Measurements from ENCODE around the gene AMOTL1.

GRCh38 chr11:94796863-94797262, 28.7 kb downstream of the AMOTL1 start:
- TF ChIP-seq, protein P1, sequence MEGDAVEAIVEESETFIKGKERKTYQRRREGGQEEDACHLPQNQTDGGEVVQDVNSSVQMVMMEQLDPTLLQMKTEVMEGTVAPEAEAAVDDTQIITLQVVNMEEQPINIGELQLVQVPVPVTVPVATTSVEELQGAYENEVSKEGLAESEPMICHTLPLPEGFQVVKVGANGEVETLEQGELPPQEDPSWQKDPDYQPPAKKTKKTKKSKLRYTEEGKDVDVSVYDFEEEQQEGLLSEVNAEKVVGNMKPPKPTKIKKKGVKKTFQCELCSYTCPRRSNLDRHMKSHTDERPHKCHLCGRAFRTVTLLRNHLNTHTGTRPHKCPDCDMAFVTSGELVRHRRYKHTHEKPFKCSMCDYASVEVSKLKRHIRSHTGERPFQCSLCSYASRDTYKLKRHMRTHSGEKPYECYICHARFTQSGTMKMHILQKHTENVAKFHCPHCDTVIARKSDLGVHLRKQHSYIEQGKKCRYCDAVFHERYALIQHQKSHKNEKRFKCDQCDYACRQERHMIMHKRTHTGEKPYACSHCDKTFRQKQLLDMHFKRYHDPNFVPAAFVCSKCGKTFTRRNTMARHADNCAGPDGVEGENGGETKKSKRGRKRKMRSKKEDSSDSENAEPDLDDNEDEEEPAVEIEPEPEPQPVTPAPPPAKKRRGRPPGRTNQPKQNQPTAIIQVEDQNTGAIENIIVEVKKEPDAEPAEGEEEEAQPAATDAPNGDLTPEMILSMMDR (IDR thresholded peaks at IDR 0.05): no peak
- no peak for TF ChIP-seq POLR2A (IDR thresholded peaks at IDR 0.05)

All from right lobe of liver (tissue), 4 donors.